ENCODE measurements around the gene ASCC3.

ASCC3 gene

DNA sequence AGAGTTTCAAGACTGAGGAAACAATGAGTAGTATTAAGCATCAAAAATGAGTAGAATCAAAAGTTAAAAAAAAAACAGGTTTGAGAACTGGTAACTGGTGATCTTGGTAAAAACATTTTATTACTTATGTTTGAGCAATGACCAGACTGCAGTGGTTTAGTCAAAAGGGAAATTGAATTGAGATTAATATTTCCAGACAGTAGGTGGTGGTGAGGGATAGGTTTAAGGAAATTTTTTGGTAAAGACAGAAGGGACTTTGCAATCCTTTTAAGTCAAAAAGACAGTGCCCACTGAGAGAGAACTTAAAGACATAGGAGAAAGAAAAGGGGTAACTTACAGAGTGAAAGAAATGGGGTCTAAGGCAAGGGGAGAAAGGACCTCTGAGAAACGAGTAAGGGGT, 156.9 kb downstream of the ASCC3 start:
- no peak for DNase-seq (ENCODE audit: low read depth in 2 of 2)

DNA sequence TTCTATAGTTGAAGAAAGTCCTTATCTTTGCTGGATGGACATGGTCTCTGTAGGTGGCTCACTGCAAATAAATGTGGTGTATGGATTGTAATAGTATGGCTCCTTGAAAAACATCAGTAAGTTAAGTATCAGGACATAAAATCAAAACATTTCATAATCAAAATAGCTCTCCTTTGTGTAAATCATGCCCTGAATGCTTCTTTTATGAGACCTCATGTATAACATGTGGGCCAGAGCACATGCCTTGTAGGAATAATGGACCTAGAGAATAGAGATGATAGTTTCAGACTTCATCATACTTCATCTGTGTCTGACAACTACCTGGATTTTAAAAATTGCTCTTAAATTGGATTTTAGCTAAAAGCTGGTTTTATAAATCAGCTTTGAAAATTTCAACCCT, 159.9 kb downstream of the ASCC3 start:
- DNase-seq (ENCODE audit: low read depth in 2 of 2) = no peak

DNA sequence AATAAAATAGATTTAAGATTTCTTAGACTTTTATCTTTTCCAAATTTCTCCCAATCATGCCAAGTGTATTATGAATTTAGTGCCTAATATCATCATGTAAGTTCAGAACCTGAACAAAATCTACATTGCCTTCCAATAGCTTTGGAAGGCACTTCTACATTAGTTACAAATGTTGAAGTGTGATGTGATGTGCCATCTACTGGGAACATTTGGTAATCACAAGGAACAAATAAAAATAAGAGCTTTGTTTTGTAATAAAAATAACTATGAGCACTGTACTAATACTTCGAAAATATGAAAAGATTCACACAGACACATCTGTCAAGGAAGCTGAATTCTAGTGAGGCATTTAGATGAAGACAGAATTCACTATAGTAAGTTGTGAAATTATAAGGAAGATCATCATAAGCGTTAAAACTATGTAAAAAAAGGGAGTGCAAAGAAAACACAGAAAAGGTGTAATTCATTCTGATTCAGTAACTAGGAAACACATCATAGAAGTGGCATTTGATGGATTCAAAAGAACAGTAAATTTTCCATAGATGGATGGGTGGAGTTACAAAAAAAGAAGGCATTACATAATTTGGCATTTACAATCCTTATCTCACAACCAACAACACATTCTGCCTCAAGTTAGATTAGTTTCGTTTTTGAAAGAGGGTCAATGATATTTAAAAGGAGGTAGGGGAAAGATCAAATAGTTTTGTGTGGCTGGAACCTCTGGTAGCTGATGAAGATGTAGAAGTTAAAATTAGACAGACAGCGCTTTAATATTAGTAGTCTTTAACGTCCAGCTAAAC, 161.0 kb downstream of the ASCC3 start:
- no peak for DNase-seq (ENCODE audit: low read depth in 2 of 2)

DNA sequence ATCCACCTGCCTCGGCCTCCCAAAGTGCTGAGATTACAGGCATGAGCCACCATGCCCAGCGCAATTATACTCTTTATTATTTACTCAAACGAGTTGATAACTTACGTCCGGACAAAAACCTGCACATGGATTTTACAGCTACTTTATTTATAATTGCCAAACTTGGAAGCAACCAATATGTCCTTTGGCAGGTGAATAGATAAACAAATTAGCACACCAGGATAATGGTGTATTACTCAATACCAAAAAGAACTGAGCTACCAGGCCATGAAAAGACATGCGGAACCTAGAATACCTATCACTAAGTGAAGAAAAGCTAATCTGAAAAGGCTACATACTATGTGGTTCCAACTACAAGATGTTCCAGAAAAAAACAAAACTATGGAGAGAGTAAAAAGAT, 168.1 kb downstream of the ASCC3 start:
- no peak for DNase-seq (ENCODE audit: low read depth in 2 of 2)

DNA sequence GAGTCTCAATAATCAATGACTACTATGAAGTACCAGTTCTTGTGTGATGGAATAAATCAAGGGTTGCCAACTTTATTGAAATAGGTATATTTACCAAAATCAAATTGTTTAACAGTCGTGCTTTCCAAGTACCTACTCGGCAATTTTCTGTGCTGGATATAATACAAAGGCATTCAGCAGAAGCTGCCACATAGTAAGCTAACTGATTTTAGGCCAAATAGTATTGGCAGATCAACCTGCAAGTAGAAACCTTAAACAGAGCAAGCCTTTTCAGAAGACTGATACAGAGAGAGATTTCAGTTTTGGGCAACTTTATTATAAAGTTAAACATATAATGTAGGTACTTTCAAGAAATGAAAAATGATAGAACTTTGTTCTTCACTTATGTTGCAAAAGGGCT, 174.6 kb downstream of the ASCC3 start:
- DNase-seq (ENCODE audit: low read depth in 2 of 2) = no peak

DNA sequence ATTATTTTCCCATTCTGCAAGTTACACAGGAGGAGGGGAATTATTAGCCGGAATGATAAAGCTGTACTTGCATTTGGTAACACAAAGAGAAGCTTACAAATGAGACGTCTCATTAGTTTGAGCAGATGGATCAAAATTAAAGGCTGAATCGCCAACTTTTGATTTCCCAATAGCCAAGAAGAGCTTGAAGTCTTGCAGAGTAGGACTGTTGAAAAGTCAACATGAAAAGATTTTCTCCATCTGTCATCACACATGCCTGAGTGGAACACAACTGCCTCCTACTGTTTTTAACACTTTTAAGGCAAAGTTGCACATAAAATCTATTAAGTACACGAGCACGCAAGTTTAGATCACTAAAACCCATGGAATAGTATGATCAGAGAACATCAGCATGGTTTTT, 176.2 kb downstream of the ASCC3 start:
- DNase-seq (ENCODE audit: low read depth in 2 of 2) = no peak

DNA sequence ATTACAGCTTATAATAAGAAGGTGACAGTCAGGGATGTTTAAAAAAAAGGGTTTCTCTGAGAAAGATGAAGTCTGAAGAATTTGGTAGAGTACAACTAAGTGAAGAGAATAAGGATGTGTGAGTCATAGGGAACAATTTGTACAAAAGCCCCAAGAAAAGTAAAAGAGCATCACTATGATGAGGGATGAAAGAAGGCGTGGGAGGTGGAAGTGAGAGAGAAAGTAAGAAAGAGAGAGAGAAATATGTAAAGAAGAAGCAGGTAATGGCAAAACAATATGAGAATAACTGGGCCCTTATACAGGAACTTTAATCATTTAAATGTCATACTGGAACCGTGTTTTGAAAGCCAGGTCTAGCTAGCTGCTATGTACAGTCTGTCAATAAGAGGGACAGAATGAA, 179.4 kb downstream of the ASCC3 start:
- DNase-seq (ENCODE audit: low read depth in 2 of 2) = no peak

DNA sequence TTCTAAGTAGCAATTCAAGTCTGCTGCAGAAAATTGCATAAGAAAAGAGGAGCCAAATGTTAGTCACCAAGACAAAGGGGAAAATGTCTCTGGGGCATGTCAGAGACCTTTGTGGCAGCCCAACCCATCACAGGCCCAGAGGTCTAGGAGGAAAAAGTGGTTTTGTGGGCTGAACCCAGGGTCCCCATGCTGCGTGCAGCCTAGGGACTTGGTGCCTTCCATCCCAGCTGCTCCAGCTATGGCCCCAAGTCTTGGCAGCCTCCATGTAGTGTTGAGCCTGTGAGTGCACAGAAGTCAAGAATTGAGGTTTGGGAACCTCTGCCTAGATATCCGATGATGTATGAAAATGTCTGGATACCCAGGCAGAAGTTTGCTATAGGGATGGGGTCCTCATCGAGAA, 181.1 kb downstream of the ASCC3 start:
- no peak for DNase-seq (ENCODE audit: low read depth in 2 of 2)

DNA sequence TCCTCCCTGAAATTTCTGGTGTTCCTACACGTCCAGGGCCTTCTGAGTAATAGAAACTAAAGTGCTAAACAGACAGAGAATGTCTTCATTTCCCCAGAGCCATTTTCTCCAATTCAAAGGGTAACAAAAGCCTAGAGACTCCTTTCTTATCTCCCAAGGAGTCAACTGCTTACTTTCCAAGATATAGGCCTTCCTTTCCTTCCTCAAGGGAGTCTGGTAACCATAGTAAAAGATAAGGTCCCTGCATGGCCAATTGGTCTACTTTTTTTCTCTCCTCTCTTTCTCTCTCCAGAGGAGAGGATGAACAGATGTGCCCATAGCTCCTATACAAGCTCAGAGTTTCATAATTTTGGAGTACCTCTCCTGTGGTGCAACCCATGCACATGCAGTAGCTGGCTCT, 185.7 kb downstream of the ASCC3 start:
- no peak for DNase-seq (ENCODE audit: low read depth in 2 of 2)

DNA sequence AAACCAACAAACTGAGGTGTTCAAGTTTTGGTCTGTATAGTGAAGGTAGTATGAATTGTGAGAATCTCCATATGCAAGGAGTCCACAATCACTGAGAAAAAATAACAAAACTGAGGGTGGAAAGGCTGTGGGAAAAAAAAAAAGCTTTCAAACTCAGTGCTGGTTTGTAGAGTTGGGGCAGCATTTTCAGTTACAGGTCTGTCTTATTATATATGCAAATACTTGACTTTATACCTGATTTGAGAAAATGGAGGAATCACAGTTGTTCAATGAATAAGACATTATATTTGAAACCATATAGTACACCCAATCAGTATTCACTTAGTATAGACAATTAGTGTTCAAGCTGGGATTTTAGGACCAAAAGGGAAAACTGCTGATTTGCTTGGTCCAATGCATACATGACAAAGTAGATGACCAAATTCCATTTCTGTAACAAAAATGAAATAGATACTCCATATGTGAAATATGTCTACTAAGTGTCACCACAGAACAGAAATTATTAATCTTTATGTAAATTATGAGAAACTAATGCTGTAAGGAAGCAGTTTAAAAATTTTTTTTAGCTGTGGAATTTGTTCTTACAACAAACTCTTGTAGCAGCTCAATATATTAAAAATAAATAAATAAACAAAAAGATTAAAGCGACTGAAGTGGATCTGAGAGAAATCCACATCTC, 187.7 kb downstream of the ASCC3 start:
- no peak for DNase-seq (ENCODE audit: low read depth in 2 of 2)

DNA sequence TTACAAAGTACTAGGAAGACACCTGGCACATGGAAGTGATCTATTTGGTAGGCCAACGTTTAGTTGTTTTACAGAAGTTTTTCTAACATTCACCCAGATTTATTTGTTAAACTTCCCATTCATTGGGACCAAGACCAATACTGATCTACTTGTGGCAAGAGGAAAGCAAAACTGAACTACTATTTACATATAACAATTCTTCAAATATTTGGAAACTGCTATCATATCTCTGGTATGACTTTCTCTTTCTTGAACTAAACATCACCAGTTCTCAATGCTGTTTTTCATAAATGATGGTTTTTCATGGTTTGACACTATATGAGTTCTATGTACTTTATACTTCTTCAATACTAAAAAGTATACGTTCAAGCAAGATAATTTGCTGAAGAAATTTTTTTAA, 189.2 kb downstream of the ASCC3 start:
- no peak for DNase-seq (ENCODE audit: low read depth in 2 of 2)

DNA sequence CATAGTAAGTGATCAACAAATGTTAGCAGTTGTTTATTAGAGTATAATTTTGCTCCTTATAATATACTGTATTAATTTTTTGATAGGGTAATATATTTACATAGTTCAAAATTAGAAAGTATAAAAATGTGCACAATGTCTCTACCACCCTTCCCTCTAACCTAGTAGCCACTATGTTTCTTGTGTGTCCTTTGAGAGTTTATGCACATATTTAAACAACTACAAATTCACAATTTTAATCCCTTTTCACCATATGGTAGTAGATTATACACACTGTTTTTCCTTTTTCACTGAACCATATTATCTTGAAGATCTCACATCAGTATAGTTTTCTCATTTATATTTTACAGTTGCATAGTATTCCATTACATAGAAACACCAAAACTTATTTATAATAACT, 194.9 kb downstream of the ASCC3 start:
- no peak for DNase-seq (ENCODE audit: low read depth in 2 of 2)

DNA sequence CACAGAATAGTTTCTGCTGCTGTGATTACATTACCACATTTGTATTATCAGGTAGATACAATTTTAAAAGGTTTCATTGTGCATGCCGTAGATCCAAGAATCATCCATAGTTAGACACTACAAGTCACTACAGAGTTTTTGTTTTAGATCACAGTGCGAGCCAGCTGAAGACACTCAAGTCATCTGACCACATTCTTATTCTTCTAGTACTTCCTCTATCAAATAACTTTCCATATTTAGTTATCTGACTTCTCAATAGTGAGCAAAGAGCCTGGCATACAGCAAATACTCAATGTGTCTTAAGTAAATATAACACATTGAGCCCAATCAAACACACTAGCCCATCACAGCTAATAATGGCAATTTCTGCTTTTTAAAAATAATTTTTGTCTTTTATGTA, 195.4 kb downstream of the ASCC3 start:
- DNase-seq (ENCODE audit: low read depth in 2 of 2) = no peak

DNA sequence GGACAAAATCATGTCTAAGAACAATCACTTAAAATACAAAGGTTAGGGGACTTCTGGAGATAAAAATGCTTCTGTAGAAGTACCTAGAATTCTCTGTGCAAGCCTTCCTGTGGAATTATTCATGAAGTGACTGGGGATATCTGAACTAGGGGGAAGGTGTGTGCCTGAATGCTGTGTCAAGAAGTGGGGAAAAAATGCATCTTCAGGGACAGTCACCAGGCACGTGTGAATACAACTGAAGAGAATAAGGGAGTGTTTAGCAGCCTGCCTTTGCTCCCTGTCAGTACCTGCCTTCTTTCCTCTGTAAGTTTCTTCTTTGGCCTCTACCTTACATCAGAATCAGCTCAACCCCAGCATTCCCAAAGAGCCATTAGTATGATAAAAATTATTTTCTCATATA, 201.0 kb downstream of the ASCC3 start:
- no peak for DNase-seq (ENCODE audit: low read depth in 2 of 2)

DNA sequence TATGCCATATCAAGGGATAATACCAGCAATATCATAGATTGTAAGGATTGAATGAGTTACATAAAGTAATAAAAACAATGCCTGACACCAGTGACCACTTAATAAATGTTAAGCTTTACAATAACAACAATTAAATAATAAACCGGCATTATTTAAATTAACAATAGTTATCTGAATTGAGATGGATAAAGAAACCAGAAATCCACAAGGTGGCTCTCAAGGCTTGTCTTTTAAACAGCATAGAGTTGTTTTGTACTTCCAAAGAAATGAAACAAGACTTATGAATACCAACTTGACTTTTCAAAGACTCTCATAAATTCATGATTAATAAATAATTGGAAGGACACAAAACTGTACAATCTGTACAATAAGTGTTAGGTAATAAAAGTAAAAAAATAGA, 203.1 kb downstream of the ASCC3 start:
- DNase-seq (ENCODE audit: low read depth in 2 of 2) = no peak

DNA sequence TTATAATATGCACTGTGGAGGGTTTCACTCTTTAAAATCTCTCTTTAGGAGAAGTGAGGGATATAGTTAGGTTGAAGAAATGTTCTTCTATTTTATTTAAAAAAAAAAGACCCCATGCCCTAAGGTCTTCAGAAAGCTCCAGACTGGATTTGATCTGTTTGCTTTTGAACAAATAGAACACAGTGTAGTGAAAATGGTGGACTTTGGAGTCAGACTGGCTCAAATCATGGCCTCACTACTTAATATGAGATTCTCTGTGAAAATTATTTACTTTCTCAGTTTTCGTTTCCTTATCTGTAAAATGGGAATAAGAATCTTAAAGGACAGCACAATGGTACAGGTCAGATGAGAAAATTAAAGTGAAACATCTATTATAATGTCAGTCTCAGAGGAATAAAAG, 203.9 kb downstream of the ASCC3 start:
- DNase-seq (ENCODE audit: low read depth in 2 of 2) = no peak

DNA sequence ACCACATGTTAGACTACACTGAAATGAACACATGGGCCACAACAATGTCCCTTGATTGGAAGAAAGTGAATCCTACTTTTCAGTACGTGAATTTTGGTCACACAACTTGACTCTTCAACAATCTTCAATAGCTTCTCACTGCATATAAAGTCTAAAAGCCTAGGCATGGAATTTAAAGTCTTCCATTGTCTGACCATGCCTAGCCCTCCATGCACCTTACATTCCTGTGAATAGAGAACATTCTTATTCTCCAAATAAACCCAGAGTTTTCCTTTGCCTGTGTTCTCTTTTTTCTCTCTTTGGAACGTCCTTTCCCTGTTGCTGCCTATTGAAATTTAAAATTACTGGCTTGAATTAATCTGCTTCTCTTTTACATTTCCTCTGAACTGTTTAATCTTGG, 207.5 kb downstream of the ASCC3 start:
- no peak for DNase-seq (ENCODE audit: low read depth in 2 of 2)

DNA sequence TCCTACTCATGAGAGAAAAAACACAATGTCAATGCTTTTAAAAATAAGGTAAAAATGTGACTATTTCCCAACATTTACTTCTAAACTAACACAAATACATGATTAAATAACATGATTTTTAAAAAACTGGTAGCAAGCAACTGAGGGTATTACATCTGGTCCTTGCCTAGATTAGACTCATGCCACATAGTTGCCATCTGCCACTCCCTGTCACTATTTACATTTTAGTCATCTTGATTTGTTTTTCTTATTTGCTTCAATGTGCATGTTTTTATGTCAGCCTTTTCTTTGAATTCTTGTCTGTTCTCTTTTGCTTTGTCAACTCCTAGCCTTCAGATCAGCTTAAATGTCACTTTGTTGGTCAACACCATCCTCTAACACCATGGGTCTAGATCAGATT, 209.4 kb downstream of the ASCC3 start:
- DNase-seq (ENCODE audit: low read depth in 2 of 2) = no peak

DNA sequence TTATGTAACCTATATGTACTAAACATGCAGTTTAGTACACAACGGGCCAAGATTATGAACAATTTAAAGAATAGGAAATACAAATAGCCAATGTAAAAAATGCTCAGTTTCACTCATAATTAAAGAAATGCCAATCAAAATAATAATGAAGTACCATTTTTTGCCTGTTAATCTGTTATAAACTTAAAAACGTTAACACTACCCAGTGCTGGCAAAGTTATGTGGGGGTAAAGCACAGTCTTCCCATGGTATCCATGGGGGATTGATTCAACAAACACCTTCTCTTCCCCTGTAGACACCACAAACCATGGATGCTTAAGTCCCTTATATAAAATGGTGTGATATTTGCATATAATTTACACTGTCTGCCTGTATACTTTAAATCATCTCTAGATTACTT, 211.1 kb downstream of the ASCC3 start:
- no peak for DNase-seq (ENCODE audit: low read depth in 2 of 2)

DNA sequence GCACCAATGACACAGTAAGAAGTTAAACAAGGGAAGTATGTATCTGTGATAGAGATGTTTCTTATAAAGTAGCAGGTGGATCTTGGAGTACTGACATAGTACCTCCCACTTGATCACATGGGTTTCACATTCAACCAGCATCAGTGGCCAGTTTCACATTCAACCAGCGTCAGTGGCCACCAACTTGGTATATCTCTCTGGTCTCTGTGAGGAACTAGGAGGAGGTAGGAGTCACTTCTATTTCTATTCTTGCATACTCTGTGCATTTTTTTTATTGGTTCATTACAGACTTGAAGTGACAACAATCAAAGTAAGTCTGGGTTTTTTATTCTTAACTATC, 216.1 kb downstream of the ASCC3 start:
- DNase-seq (ENCODE audit: low read depth in 2 of 2) = no peak

DNA sequence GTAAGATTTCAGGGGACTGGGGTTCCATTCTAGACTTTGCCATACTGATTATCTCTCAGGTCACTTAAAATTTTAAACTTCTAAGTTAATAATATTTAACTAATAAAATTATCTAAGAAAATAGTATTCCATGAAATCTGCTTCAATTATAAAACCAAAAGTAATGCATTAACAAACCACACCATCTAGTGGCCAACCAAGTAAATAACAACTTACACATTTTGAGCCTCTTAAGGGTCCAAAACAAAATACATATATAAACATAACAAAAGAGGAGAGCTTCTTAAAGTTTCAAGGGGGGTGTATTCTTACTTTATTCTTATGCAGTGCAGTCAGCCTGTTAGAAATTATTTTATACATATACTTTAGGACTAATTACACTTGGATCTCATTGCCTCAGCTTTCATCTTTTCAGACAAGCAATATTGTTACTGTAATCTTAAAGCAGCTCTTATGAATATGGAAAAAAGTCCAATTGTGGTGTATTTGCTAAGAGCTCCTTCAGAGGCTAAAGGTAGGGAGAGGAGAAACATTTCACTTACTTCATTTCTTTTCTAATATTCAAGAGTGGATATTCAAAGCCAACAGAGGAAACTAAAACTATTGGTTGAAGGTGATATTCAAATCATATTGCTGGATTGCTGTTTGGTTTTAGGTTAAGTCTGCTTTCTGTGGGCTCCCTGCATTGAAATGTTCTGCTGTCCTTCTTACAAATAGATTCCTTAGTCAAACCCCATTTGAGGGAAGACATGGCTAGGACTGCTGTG, 216.7 kb downstream of the ASCC3 start:
- no peak for DNase-seq (ENCODE audit: low read depth in 2 of 2)

DNA sequence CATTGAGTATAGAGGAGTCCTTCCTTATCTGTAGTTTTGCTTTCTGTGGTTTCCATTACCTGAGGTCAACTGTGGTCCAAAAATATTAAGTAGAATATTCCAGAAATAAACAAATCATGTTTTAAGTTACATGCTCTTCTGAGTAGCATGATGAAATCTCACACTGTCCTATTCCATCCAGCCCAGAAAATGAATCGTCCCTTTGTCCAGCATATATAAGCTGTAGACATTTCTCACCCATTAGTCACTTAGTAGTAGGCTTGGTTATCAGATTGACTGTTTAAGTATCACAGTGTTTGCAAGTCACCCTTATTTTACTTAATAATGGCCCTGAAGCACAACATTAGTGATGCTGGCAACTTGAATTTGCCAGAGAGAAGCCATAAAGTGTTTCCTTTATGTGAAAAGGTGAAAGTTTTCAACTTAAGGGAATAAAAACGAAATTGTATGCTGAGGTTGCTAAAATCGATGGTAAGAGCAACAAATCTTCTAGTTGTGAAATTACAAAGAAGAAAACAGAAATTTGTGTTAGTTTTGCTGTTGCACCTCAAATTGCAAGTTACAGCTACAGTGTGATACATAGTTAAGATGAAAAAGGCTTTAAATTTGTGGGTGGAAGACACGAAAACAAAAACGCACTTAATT, 217.8 kb downstream of the ASCC3 start:
- no peak for DNase-seq (ENCODE audit: low read depth in 2 of 2)

DNA sequence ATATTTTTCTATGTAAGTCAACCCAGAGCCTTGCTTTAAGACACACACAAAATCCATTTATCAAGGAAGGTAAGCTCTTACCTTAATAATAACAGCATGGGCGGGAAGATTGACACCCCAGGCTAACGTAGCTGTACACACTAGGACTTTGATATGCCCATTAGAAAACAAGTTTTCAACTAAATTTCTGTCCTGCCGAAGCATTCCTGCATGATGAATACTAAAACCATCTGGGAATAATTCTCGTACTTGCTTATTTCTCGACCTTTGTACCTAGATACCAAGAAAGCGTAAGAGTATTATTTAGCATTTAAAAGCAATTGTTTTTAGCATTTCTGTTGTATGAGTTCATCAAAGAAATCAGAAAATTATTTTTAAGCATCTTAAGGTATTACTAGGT, 218.9 kb downstream of the ASCC3 start:
- no peak for DNase-seq (ENCODE audit: low read depth in 2 of 2)

Measured in stimulated activated CD4-positive, alpha-beta T cell treated with anti-CD3 and anti-CD28 coated beads, Interleukin-4, amount 100 ng/mL, for 48 hours (primary cell).